GM19239 (cell line): ENCODE measurements around the gene NUMB.
A peak's percentile ranks its signal among the peaks of the same experiment; 100 is the strongest.
"Not testable (repeated sequence)": the region's sequence is repeated elsewhere in the genome, so short reads cannot be mapped to it uniquely, and the experiment has no call there.

ENCODE experiments used
- DNase-seq: peaks from one replicate; pipeline ENCODE4 v3.0.0; 2011; ENCODE audit warnings: low spot score; ENCODE audit not compliant: insufficient read length
- FAIRE-seq: peaks from 2 replicates; lab custom pipeline; 2011; peaks lifted over from hg19 to GRCh38; lab: Jason Lieb, UNC

The NUMB gene

DNA sequence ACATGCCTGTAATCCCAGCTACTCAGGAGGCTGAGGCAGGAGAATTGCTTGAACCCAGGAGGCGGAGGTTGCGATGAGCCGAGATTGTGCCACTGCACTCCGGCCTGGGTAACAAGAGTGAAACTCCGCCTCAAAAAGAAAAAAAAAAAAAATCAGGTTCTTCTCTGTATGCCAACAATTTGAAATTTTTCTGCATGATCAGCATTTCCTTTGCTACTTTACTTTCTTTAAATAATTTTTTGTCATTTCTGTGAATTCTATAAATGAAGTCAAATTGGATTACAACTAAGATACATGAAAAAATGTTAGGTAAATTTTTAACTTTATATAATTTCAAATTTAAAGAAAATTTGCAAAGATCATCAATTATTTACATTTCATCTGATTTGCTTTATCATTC is 87.8 kb downstream of the NUMB start:
- no peak for FAIRE-seq
- DNase-seq = no peak

DNA sequence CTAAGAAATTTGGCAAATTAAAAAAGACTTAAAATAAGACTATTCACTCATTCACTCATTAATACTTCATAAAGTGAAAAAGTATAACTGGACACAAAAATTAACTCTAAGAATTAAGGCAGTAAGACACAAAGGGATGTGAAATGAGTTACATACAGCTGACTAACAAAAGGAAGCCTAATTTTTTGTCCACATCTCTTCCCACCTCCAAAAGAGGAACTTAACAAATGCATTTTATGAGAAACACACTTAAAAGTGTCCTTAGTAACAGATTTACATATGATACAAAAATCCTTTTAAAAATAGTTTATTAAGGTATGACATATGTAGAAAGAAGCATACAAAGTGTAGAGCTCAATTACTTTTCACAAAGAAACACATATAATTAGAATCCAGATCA is 88.9 kb downstream of the NUMB start:
- no peak for FAIRE-seq
- no peak for DNase-seq

DNA sequence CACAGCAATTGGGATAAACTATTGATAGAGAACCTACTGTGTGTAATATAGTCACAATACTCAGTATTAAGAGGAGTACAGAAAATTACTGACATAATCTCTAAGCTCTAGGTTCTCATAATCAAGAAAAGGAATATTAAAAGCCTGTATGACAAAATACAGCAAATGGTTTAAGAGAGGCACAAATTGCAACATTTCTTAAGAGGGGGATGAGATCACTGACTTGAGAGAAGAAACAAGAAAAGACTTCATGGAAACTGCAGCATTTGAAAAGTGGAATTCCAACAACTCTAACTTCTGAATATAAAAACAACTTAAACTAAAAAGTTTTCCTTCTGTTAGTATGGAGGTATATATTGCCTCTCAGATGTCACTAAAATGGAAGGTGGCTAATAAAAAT is 89.7 kb downstream of the NUMB start:
- DNase-seq = no peak
- FAIRE-seq = no peak

DNA sequence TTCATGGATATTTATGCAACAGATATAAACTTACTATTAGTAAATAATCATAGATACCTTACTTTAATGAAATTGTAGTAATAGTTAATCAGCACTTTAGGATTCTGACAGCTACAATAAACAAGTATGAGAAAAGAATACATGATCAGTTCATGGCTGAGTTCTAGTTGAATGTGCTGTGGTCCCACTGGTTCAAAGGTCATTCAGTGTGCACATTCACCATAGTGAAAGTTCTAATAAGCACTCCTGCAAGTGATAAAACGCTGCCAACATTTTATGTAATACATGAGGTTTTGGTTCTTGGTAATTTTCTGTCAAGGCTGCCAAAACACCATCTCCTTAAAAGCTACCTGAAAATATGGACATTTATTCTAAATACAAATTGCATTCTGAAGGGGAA is 92.6 kb downstream of the NUMB start:
- no peak for FAIRE-seq

DNA sequence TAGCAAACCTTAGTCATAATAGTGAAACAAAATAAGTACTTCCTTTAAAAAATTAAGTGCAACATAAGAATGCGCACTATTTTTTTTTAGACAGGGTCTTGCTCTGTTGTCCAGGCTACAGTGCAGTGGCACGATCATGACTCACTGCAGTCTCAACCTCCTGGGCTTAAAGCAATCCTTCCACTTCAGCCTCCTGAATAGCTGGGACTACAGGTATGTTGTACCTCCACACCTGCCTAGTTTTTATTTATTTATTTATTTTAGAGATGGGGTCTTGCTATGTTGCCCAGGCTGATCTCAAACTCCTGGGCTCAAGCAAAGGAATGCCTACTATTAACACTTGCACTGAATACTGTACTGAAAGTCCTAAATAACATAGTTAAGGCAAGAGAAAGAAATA is 93.8 kb downstream of the NUMB start:
- FAIRE-seq = no peak

More for the DNA sequence above, 92.6 kb downstream of the NUMB start:
- DNase-seq = no peak

DNA sequence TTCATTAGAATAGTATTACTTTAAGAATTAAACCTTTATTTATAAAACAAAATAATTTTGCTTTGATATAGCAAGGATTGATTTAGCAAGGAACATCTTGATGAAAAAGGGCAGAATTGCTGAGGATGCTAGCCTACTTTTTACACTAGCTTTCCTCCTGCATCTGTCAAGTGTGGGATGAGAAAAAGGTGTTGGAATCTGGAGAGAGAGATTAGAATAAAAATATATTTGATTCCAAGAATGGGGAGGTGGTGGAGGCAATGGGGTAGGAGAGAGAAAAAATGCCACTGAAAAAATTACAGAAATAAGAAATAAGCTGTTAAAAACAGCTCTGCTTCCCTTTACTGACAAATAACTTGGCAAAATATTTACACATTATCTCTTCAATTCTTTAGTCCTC is 98.9 kb downstream of the NUMB start:
- FAIRE-seq (no peak), DNase-seq (no peak)

More for the DNA sequence above, 93.8 kb downstream of the NUMB start:
- DNase-seq = no peak

DNA sequence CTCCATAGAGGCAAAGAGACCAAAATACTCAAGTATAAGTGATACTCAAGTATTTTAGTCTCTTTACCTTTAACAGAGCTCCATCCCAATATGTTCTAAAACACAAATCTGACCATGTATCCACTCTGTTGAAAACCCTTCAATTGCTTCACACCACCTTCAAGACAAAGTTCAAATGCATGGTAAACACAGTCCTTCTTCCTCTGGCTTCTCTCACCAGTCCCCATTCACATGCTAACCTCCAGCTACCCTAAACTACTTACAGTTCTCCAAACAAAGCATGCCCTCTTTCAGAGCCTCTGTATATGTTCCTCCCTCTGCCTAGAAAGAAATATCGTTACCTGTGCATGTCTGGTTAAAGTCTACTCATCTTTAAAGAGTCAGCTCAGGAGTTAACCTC is 100.2 kb downstream of the NUMB start:
- FAIRE-seq (no peak), DNase-seq (no peak)

DNA sequence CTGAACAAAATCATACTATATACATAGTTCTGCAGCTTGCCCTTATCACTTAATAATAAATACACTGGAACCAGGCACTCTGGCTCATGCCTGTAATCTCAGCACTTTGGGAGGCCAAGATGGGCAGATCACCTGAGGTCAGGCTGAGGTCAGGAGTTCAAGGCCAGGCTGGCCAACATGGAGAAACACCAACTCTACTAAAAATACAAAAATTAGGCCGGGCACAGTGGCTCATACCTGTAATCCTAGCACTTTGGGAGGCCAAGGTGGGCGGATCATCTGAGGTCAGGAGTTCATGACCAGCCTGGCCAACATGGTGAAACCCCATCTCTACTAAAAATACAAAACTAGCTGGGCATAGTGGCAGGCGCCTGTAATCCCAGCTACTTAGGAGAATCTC is 109.3 kb downstream of the NUMB start:
- DNase-seq, FAIRE-seq: not testable (repeated sequence)

DNA sequence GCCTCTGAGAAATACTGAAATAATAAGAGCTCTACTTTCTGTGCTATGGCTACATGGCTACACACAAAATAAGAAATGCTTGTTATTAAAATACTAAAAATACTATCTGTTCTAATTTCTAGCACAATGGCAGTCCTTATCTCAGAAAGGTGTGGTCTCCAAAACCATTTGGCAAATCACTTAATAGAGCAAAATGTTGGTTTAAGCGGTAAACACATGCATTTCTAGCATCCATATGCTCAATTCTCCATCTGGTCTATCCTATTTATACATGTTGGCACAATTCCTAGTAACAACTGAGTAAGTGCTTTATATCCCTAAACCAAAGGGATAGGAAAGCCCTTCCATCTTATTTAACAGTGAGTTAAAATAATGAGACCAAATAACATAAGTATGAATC is 114.0 kb downstream of the NUMB start:
- FAIRE-seq = no peak

DNA sequence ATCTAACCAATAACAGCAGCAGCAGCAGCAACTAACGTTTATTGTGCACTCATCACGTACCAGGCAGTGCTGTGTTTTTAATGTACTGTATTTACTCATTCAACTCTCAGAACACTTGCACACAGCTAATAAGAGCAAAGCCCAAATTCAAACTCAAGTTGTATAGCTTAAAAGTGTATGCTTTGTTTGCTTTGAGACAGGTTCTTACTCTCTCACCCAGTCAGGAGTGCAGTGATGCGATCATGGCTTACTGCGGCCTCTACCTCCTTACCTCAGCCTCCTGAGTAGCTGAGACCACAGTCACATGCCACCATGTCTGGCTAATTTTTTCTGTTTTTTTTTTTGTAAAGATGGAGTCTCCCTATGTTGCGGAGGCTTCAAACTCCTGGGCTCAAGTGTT is 115.7 kb downstream of the NUMB start:
- DNase-seq (no peak), FAIRE-seq (no peak)

More for the DNA sequence above, 114.0 kb downstream of the NUMB start:
- DNase-seq = no peak

DNA sequence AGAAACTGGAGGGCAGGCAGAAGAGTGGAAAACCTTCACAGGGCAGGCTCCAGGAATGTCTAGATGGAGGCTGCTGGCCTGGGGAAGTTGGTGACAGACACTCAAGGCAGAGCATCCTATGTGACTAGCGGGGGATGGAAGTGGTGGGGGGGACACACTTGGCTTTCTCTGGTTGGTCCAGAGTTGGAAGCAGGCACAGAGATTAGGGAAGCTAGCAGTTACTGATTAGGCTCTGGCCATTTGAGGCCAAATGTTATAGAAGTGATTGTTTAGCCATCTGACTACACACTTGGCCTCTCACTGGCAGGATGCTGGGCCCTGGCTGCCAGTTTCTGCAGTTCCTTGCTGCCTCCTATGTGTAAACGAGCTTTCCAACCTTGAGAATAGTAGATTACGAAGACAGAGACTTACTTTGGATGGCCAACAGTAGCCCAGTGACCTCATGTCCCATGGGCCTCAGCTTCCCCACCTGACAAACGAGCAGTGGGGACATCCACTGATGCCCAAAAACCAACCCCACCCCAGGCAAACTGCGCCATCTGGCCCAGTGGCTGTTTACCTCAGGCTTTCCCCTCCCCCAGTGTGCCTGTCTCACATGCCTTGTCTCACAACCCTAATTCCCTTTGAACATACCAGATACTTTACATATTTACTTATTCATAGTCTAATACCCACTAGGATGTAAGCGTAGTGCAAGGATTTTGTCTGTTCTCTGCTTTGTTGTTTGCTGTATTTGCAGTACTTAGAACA is 118.3 kb downstream of the NUMB start:
- DNase-seq (no peak), FAIRE-seq (no peak)

DNA sequence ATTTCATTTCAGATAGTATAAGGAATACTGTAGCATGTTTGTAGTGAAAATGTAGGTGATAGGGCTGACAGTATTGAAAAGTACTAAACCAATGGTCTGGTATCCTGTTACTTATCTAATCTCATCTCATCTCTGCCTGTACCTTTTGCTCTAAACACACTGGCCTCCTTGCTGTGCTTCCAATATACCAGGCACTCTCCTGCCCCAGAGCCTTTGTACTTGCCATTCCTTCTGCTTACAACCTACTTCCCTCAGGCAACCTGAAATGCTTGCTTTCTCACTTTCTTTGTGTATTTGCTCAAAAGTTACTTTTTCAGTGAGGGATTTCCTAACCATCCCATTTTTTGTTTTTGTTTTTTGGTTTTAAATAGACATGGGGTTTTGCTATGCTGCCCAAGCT is 119.1 kb downstream of the NUMB start:
- DNase-seq (no peak), FAIRE-seq (peak; percentile 21)

DNA sequence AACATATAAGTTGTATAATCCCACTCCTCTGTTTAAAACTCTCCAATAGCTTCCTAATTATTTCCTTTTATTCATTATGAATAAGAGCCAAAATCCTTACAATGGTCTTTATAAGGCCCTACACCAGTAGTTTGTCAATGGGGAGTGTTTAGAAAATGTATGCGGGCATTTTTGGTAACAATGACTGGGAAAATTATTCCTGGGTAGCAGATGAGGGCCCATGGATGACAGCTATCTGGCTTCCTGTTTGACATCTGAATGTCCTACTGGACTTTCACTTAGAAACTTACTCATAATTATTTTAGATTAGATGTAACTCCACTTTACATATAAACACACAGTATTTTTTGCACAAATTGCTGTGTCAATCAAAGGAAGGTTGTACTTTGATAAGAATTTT is 119.8 kb downstream of the NUMB start:
- no peak for FAIRE-seq
- no peak for DNase-seq

DNA sequence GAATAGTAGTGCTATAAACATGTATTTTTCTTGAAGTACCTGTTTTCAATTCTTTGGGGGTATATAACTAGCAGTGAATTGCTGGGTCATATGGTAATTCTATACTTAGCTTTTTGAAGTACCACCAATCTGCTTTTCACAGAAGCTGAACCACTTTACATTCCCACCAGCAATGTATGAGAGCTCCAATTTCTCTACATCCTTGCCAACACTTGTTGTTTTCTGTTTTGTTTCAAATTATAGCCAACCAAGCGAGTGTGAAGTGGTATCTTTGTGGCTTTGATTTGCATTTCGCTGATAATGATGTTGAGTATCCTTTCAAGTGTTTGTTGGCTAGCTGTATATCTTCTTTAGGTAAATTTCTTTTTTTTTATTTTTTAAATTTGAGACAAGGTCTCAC is 125.3 kb downstream of the NUMB start:
- FAIRE-seq (peak; percentile 70), DNase-seq (no peak)

DNA sequence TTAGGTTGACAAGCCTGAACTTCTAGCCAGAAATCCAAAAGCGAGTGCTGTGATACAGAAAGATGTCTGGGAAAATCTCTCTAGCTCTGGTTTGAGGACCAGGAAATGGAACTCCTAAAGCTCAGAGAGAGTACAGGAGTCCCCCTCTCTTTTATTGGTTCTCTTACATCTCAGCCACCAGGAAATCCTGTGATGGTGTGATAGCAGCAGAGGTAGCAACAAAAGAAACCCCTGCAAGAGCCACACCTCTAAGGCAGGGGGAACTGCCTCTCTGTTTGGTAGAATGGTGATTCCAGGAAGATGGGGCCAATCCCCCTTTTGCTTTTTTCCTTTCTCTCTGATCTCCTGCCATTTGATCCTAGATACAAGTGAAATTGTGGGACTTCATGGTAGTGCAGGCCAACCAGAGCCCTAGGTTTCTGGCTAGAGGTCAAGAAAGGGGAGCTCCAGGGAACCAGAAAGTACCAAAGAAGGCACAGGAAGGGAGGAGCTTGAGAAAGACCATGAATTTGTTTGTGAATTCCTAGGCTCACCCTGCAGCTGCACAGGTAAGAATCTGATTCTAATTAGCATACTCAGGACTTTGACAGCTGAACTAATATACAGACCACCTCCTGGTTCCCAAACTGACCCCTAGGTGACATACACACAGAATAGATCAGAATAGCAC is 132.6 kb downstream of the NUMB start:
- no peak for DNase-seq
- no peak for FAIRE-seq

DNA sequence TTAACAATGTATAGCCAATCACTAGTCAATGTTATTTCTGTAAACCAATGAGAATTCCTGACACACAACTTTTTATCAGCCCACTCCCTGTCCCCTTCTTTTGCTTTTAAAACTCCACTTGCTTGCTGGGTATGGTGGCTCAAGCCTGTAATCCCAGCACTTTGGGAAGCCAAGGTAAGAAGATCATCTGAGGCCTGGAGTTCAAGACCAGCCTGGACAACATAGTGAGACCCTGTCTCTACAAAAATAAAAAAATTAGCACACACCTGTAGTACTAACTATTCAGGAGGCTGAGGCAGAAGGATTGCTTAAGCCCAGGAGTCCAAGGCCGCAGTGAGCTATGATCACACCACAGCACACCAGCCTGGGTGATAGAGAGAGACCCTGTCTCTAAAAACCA is 133.3 kb downstream of the NUMB start:
- DNase-seq (no peak), FAIRE-seq (no peak)

DNA sequence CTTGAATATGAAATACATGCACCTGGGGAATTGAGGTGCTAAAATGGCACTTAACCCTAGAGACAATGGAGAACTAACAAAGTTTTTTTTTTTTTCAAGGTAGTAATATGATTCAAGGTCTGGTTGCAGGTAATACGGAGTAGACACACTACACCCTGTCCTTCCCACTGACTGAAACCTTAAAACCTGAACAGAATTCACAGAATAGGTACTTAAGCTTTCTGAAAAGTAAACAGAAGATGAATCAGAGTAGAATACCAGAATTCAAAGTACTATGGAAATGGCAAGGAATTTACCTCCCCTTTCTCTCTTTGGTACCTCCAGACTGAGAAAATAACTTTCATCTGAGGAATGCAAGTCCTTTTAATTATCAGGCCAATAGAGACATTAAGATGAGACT is 133.8 kb downstream of the NUMB start:
- DNase-seq = no peak
- no peak for FAIRE-seq

DNA sequence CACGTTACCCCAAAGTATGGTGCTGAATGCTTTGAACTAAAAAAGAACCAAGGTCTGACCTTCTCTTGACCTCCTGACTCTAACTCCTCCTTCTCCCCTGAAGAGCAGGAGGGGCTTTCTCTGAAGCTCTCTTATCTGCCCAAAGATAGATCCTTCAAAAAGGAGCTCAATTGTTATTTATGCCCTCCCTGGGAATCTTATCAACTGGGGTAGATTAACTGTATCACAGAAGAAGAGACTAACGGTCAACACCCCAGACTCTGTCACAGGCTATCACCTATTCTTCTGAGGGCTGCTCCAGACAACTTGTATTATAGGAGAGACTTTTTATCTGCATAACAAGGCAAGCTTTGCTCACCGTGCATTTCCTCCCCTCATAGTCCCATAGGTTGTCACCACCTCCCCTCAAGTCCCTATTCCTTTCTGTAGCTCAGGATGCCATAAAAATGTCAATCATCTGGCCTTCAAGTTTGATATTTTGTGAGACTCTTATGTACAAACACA is 134.4 kb downstream of the NUMB start:
- FAIRE-seq = peak; percentile 61
- no peak for DNase-seq

DNA sequence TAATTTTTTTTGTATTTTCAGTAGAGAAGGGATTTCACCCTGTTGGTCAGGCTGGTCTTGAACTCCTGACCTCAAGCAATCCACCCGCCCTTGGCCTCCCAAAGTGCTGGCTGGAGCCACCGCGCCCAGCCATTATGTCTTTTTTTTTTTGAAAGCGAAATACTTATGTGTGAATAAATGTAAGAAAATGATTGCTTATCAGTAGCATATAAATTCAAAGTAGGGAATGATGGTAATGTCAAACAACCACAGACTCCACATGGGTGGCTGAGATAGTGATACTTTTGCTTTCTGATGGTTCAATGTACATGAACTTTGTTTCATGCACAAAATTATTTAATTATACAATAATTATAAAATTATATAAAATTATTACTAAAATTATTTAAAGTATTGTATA is 145.2 kb downstream of the NUMB start:
- DNase-seq (no peak), FAIRE-seq (no peak)

DNA sequence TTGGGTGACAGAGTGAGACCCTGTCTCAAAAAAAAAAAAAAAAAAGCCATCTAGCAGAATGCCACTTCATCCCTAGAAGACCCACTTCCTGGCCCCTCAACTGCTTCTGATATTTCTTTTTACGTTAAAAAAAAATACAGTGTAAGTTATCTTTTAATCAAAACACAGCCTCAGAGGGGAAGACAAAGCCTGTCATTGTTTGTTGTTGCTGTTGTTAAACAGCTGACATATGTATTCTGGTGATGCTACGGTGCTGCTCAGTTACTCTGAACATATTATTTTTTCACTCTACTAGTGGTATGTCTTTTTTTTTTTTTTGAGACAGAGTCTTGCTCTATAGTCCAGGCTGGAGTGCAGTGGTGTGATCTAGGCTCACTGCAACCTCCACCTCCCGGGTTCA is 145.7 kb downstream of the NUMB start:
- no peak for FAIRE-seq
- DNase-seq = no peak

DNA sequence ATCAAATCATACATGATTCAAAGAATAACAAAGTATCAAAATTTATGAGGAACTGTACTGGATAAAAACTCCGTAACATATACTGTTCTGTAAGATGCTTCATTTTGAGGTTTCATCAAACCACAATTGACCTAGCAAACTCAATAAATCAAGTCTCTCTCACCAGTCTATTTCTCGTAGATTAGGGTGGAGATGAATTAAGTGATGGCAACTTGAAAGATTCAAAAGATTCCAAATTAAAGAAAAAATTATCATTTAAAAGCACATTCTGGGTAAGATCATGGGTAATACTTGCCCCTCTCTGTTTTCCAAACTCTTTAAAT is 146.7 kb downstream of the NUMB start:
- DNase-seq (no peak), FAIRE-seq (no peak)

DNA sequence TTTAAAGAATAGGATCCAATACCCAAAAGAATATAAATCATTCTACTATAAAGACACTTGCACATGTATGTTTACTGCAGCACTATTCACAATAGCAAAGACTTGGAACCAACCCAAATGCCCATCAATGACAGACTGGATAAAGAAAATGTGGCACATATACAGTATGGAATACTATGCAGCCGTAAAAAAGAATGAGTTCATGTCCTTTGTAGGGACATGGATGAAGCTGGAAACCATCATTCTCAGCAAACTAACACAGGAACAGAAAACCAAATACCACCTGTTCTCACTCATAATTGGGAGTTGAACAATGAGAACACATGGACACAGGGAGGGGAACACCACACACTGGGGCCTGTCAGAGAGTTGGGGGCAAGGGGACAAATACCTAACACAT is 149.1 kb downstream of the NUMB start:
- not testable (repeated sequence) for DNase-seq, FAIRE-seq
